Measurements from ENCODE around the gene ZC3H12D. TPM values are rescaled to one million over a fixed set of nuclear protein-coding genes. Genes with fewer than 3 reads are reported as not detected.

Gene ZC3H12D
- total RNA-seq, 2 donors from 2014 or later, result 4.3 to 4.9 TPM

GRCh38 chr6:149410557-149410956 is 74.3 kb downstream of the ZC3H12D start:
- TF ChIP-seq CTCF (IDR thresholded peaks at IDR 0.05), result no peak
- intact Hi-C loops (cut with DNase I), result no loop called here
- Histone ChIP-seq H3K9me3 (no peaks in the 10 kb centered on the region), H3K9ac (ENCODE audit: low read depth in 2 of 2, low read length in 2 of 2) (no peak overlapping the region), H3K27me3 (no peaks in the 10 kb centered on the region), H3K27ac (no peak overlapping the region), H3K4me1 (no peaks in the 10 kb centered on the region), H3K4me3 (no peak overlapping the region), H3K36me3 (no peaks in the 10 kb centered on the region)
- no peak for DNase-seq

- Histone ChIP-seq H3K27me3 (no peaks in the 10 kb centered on the region), H3K9ac (ENCODE audit: low read depth in 2 of 2, low read length in 2 of 2) (no peak overlapping the region), H3K4me1 (no peaks in the 10 kb centered on the region), H3K36me3 (no peaks in the 10 kb centered on the region), H3K9me3 (no peaks in the 10 kb centered on the region), H3K4me3 (no peak overlapping the region), H3K27ac (no peak overlapping the region)
- intact Hi-C loops (cut with DNase I), result no loop called here
- no peak for DNase-seq
- no peak for TF ChIP-seq CTCF (IDR thresholded peaks at IDR 0.05)
Observed at GRCh38 chr6:149409617-149410016, 75.2 kb downstream of the ZC3H12D start.

- H3K4me1 ChIP-seq, result no peaks in the 10 kb centered on the region
- DNase-seq, result no peak
- no peak overlapping the region for H3K9ac ChIP-seq (ENCODE audit: low read depth in 2 of 2, low read length in 2 of 2)
- H3K9me3 ChIP-seq, result no peaks in the 10 kb centered on the region
- intact Hi-C loops (cut with DNase I), result no loop called here
- H3K27me3 ChIP-seq, result no peaks in the 10 kb centered on the region
- no peak overlapping the region for H3K4me3 ChIP-seq
- no peak overlapping the region for H3K27ac ChIP-seq
- no peak for TF ChIP-seq CTCF (IDR thresholded peaks at IDR 0.05)
- H3K36me3 ChIP-seq, result no peaks in the 10 kb centered on the region
Observed at GRCh38 chr6:149405823-149406765, 78.7 kb downstream of the ZC3H12D start.

GRCh38 chr6:149403534-149403933 is 81.3 kb downstream of the ZC3H12D start:
- intact Hi-C loops (cut with DNase I), result no loop called here
- H3K27ac ChIP-seq, result no peak overlapping the region

GRCh38 chr6:149400050-149400449 is 84.8 kb downstream of the ZC3H12D start, which contains the start of gene SUMO4:
Gene SUMO4 (plus strand): TSS chr6:149400262. CDS start chr6:149400392, 130 bp downstream.
- H3K36me3 ChIP-seq, result no peaks in the 10 kb centered on the region

More at GRCh38 chr6:149403534-149403933, 81.3 kb downstream of the ZC3H12D start:
- Histone ChIP-seq H3K4me1 (no peaks in the 10 kb centered on the region), H3K36me3 (no peaks in the 10 kb centered on the region), H3K27me3 (no peaks in the 10 kb centered on the region), H3K9me3 (no peaks in the 10 kb centered on the region), H3K9ac (ENCODE audit: low read depth in 2 of 2, low read length in 2 of 2) (no peak overlapping the region), H3K4me3 (no peak overlapping the region)
- no peak for DNase-seq
- no peak for TF ChIP-seq CTCF (IDR thresholded peaks at IDR 0.05)

More at GRCh38 chr6:149400050-149400449, 84.8 kb downstream of the ZC3H12D start, which contains the start of gene SUMO4:
- no peak for DNase-seq
- Histone ChIP-seq H3K27me3 (no peaks in the 10 kb centered on the region), H3K9ac (ENCODE audit: low read depth in 2 of 2, low read length in 2 of 2) (no peak within 1 kb of the TSS), H3K27ac (no peak within 1 kb of the TSS), H3K4me3 (no peak within 1 kb of the TSS), H3K9me3 (no peaks in the 10 kb centered on the region), H3K4me1 (no peaks in the 10 kb centered on the region)
- intact Hi-C loops (cut with DNase I), result no loop called here
- no peak for TF ChIP-seq CTCF (IDR thresholded peaks at IDR 0.05)
